ENCODE measurements around the gene MEGF9.

The MEGF9 gene

GRCh38 chr9:120701248-120701647, 13.0 kb downstream of the MEGF9 start:
- peaks cover 3% of the 10 kb centered on the region for H3K4me1 Mint-ChIP-seq (ENCODE audit: low read depth)
- H3K9me3 Mint-ChIP-seq: no peaks in the 10 kb centered on the region
- H3K4me3 Mint-ChIP-seq: no peak overlapping the region
- no peak overlapping the region for H3K27ac Mint-ChIP-seq
- no peaks in the 10 kb centered on the region for H3K27me3 Mint-ChIP-seq (ENCODE audit: low read depth)
- peaks cover 3% of the 10 kb centered on the region for H3K36me3 Mint-ChIP-seq (ENCODE audit: low read depth)

GRCh38 chr9:120698766-120699165, 15.5 kb downstream of the MEGF9 start:
- no peaks in the 10 kb centered on the region for H3K27me3 Mint-ChIP-seq (ENCODE audit: low read depth)
- H3K9me3 Mint-ChIP-seq: no peaks in the 10 kb centered on the region
- peaks cover 12% of the 10 kb centered on the region for H3K4me1 Mint-ChIP-seq (ENCODE audit: low read depth)
- no peak overlapping the region for H3K4me3 Mint-ChIP-seq
- H3K27ac Mint-ChIP-seq: no peak overlapping the region
- peaks cover 4% of the 10 kb centered on the region for H3K36me3 Mint-ChIP-seq (ENCODE audit: low read depth)

- no peak overlapping the region for H3K27ac Mint-ChIP-seq
- no peak overlapping the region for H3K4me3 Mint-ChIP-seq
- no peaks in the 10 kb centered on the region for H3K9me3 Mint-ChIP-seq
- peaks cover 21% of the 10 kb centered on the region for H3K4me1 Mint-ChIP-seq (ENCODE audit: low read depth)
- H3K27me3 Mint-ChIP-seq (ENCODE audit: low read depth): no peaks in the 10 kb centered on the region
- H3K36me3 Mint-ChIP-seq (ENCODE audit: low read depth): peaks cover 4% of the 10 kb centered on the region
Measured at GRCh38 chr9:120697448-120697847, 16.8 kb downstream of the MEGF9 start.

- Mint-ChIP-seq H3K4me3 (no peak overlapping the region), H3K27ac (no peak overlapping the region), H3K27me3 (ENCODE audit: low read depth) (no peaks in the 10 kb centered on the region), H3K36me3 (ENCODE audit: low read depth) (peaks cover 4% of the 10 kb centered on the region), H3K4me1 (ENCODE audit: low read depth) (peaks cover 22% of the 10 kb centered on the region), H3K9me3 (no peaks in the 10 kb centered on the region)
Measured at GRCh38 chr9:120696551-120697230, 17.6 kb downstream of the MEGF9 start.

GRCh38 chr9:120694559-120694958, 19.7 kb downstream of the MEGF9 start:
- H3K4me3 Mint-ChIP-seq: no peak overlapping the region
- H3K4me1 Mint-ChIP-seq (ENCODE audit: low read depth): peaks cover 22% of the 10 kb centered on the region
- no peaks in the 10 kb centered on the region for H3K9me3 Mint-ChIP-seq
- H3K27me3 Mint-ChIP-seq (ENCODE audit: low read depth): no peaks in the 10 kb centered on the region
- H3K27ac Mint-ChIP-seq: peak overlapping the region; percentile 21
- H3K36me3 Mint-ChIP-seq (ENCODE audit: low read depth): peaks cover 2% of the 10 kb centered on the region

GRCh38 chr9:120693700-120694008, 20.6 kb downstream of the MEGF9 start:
- no peaks in the 10 kb centered on the region for H3K27me3 Mint-ChIP-seq (ENCODE audit: low read depth)
- H3K36me3 Mint-ChIP-seq (ENCODE audit: low read depth): peaks cover 2% of the 10 kb centered on the region
- no peaks in the 10 kb centered on the region for H3K9me3 Mint-ChIP-seq
- H3K4me1 Mint-ChIP-seq (ENCODE audit: low read depth): peaks cover 22% of the 10 kb centered on the region
- peak overlapping the region; percentile 41 for H3K27ac Mint-ChIP-seq
- no peak overlapping the region for H3K4me3 Mint-ChIP-seq

- Mint-ChIP-seq H3K27me3 (ENCODE audit: low read depth) (no peaks in the 10 kb centered on the region), H3K9me3 (no peaks in the 10 kb centered on the region), H3K4me1 (ENCODE audit: low read depth) (peaks cover 22% of the 10 kb centered on the region), H3K27ac (no peak overlapping the region), H3K4me3 (no peak overlapping the region), H3K36me3 (ENCODE audit: low read depth) (peaks cover 2% of the 10 kb centered on the region)
Measured at GRCh38 chr9:120692901-120693699, 21.2 kb downstream of the MEGF9 start.

GRCh38 chr9:120690372-120690771, 23.9 kb downstream of the MEGF9 start:
- no peaks in the 10 kb centered on the region for H3K27me3 Mint-ChIP-seq (ENCODE audit: low read depth)
- H3K9me3 Mint-ChIP-seq: no peaks in the 10 kb centered on the region
- H3K27ac Mint-ChIP-seq: no peak overlapping the region
- no peak overlapping the region for H3K4me3 Mint-ChIP-seq
- H3K36me3 Mint-ChIP-seq (ENCODE audit: low read depth): peaks cover 2% of the 10 kb centered on the region
- peaks cover 19% of the 10 kb centered on the region for H3K4me1 Mint-ChIP-seq (ENCODE audit: low read depth)

GRCh38 chr9:120689860-120690259, 24.4 kb downstream of the MEGF9 start:
- peaks cover 19% of the 10 kb centered on the region for H3K4me1 Mint-ChIP-seq (ENCODE audit: low read depth)
- no peak overlapping the region for H3K27ac Mint-ChIP-seq
- H3K27me3 Mint-ChIP-seq (ENCODE audit: low read depth): no peaks in the 10 kb centered on the region
- no peaks in the 10 kb centered on the region for H3K9me3 Mint-ChIP-seq
- no peak overlapping the region for H3K4me3 Mint-ChIP-seq
- peaks cover 2% of the 10 kb centered on the region for H3K36me3 Mint-ChIP-seq (ENCODE audit: low read depth)

- no peaks in the 10 kb centered on the region for H3K9me3 Mint-ChIP-seq
- no peaks in the 10 kb centered on the region for H3K36me3 Mint-ChIP-seq (ENCODE audit: low read depth)
- H3K4me1 Mint-ChIP-seq (ENCODE audit: low read depth): peaks cover 10% of the 10 kb centered on the region
- no peak overlapping the region for H3K27ac Mint-ChIP-seq
- H3K4me3 Mint-ChIP-seq: no peak overlapping the region
- H3K27me3 Mint-ChIP-seq (ENCODE audit: low read depth): no peaks in the 10 kb centered on the region
Measured at GRCh38 chr9:120688758-120689157, 25.5 kb downstream of the MEGF9 start.

GRCh38 chr9:120683150-120683549, 31.1 kb downstream of the MEGF9 start:
- no peaks in the 10 kb centered on the region for H3K9me3 Mint-ChIP-seq
- H3K4me3 Mint-ChIP-seq: no peak overlapping the region
- no peak overlapping the region for H3K27ac Mint-ChIP-seq
- no peaks in the 10 kb centered on the region for H3K27me3 Mint-ChIP-seq (ENCODE audit: low read depth)
- peaks cover 8% of the 10 kb centered on the region for H3K36me3 Mint-ChIP-seq (ENCODE audit: low read depth)
- H3K4me1 Mint-ChIP-seq (ENCODE audit: low read depth): peaks cover 2% of the 10 kb centered on the region

GRCh38 chr9:120681121-120681520, 33.1 kb downstream of the MEGF9 start:
- Mint-ChIP-seq H3K36me3 (ENCODE audit: low read depth) (peaks cover 8% of the 10 kb centered on the region), H3K4me1 (ENCODE audit: low read depth) (peaks cover 2% of the 10 kb centered on the region), H3K27me3 (ENCODE audit: low read depth) (no peaks in the 10 kb centered on the region), H3K27ac (no peak overlapping the region), H3K9me3 (no peaks in the 10 kb centered on the region), H3K4me3 (no peak overlapping the region)

GRCh38 chr9:120680579-120680978, 33.7 kb downstream of the MEGF9 start:
- peaks cover 8% of the 10 kb centered on the region for H3K36me3 Mint-ChIP-seq (ENCODE audit: low read depth)
- no peaks in the 10 kb centered on the region for H3K27me3 Mint-ChIP-seq (ENCODE audit: low read depth)
- no peaks in the 10 kb centered on the region for H3K9me3 Mint-ChIP-seq
- no peak overlapping the region for H3K4me3 Mint-ChIP-seq
- no peak overlapping the region for H3K27ac Mint-ChIP-seq
- peaks cover 2% of the 10 kb centered on the region for H3K4me1 Mint-ChIP-seq (ENCODE audit: low read depth)

- Mint-ChIP-seq H3K27me3 (ENCODE audit: low read depth) (no peaks in the 10 kb centered on the region), H3K9me3 (no peaks in the 10 kb centered on the region), H3K4me3 (no peak overlapping the region), H3K27ac (no peak overlapping the region), H3K4me1 (ENCODE audit: low read depth) (peaks cover 2% of the 10 kb centered on the region), H3K36me3 (ENCODE audit: low read depth) (peaks cover 8% of the 10 kb centered on the region)
Measured at GRCh38 chr9:120680161-120680560, 34.1 kb downstream of the MEGF9 start.

GRCh38 chr9:120677965-120678364, 36.3 kb downstream of the MEGF9 start:
- no peaks in the 10 kb centered on the region for H3K9me3 Mint-ChIP-seq
- H3K27me3 Mint-ChIP-seq (ENCODE audit: low read depth): no peaks in the 10 kb centered on the region
- H3K36me3 Mint-ChIP-seq (ENCODE audit: low read depth): peaks cover 8% of the 10 kb centered on the region
- H3K4me3 Mint-ChIP-seq: no peak overlapping the region
- peaks cover 2% of the 10 kb centered on the region for H3K4me1 Mint-ChIP-seq (ENCODE audit: low read depth)
- H3K27ac Mint-ChIP-seq: no peak overlapping the region
